ENCODE data around the gene RAD1. TPM values are rescaled to one million over a fixed set of nuclear protein-coding genes. Genes with fewer than 3 reads are reported as not detected.
A peak's percentile ranks its signal among the peaks of the same experiment; 100 is the strongest.

The RAD1 gene
- total RNA-seq, 1 experiment from 2014 or later = 24.8 TPM

GRCh38 chr5:34926318-34926888 is 11.1 kb upstream of the RAD1 start (continued):
- no peak for TF ChIP-seq FOSL1 (IDR thresholded peaks at IDR 0.05; ENCODE audit: low read depth)
- TF ChIP-seq EZH2 (IDR thresholded peaks at IDR 0.05) = no peak
- no peak for TF ChIP-seq CBX3 (IDR thresholded peaks at IDR 0.05; ENCODE audit: low read depth)

GRCh38 chr5:34924462-34924765 is 9.1 kb upstream of the RAD1 start:
- BruUV-seq (replicated peaks) = no TSS peak
- H2AFZ ChIP-seq (ENCODE audit: low read depth, low read length, poor library complexity, severe bottlenecking) = no peak overlapping the region
- ChIA-PET CTCF (no interaction called here), POLR2A (interaction anchor here (1.2 to 1.5 kb wide), 2 partner anchors 9 to 10 kb away, joined by 5 to 6 read pairs; partner anchors contain the start of genes BRIX1 and RAD1), RAD21 (ENCODE audit: low non-redundant PET in 1 of 2, low total read pairs in 2 of 2, uncharacterized antibody in 2 of 2, unreplicated experiment in 2 of 2) (no interaction called here)
- ATAC-seq (no peak), DNase-seq (ENCODE audit: low read depth, low spot score) (no peak)
- no peaks in the 10 kb centered on the region for H3K9me3 ChIP-seq (ENCODE audit: control insufficient read depth in 1 of 2, insufficient read depth in 1 of 2, low read depth in 1 of 2, low read length in 2 of 2)
- H3K79me2 ChIP-seq (ENCODE audit: insufficient read depth, low read length) = peaks cover 72% of the 10 kb centered on the region
- peak overlapping the region in 1 of 2 experiments; percentile 30; a peak in 1 of 4 replicates for H3K4me3 ChIP-seq (replicated peaks in 1 of 2; ENCODE audit: low read depth in 1 of 2, low read length in 2 of 2)
- H3K27me3 ChIP-seq (ENCODE audit: insufficient read depth, low read length) = no peaks in the 10 kb centered on the region
- peaks cover 32% of the 10 kb centered on the region; the same call in 1 of the 2 replicates for H4K20me1 ChIP-seq (ENCODE audit: insufficient read depth)
- peaks cover 44 to 55% of the 10 kb centered on the region in 2 experiments for H3K36me3 ChIP-seq (ENCODE audit: control insufficient read depth in 1 of 2, insufficient read depth in 2 of 2, low read length in 2 of 2)
- peak overlapping the region; percentile 12; the same call in 1 of the 2 replicates for H3K9ac ChIP-seq (ENCODE audit: low read length)
- H3K4me2 ChIP-seq (ENCODE audit: low read length) = peak overlapping the region; percentile 64
- H3K4me1 ChIP-seq (ENCODE audit: control insufficient read depth in 1 of 2, insufficient read depth in 2 of 2, low read length in 2 of 2) = peaks cover 31 to 51% of the 10 kb centered on the region in 2 experiments
- peak overlapping the region; percentile 81; the same call in 1 of the 2 replicates for H3K27ac ChIP-seq (ENCODE audit: low read depth, low read length)
- intact Hi-C loops (cut with micrococcal nuclease) = loop anchor here (10.0 kb wide), 1 partner anchor 1480 kb away; the partner anchor contains the start of gene TARS1
- H3K9me2 ChIP-seq (ENCODE audit: insufficient read depth) = no peaks in the 10 kb centered on the region
- no peak for TF ChIP-seq JUND (IDR thresholded peaks at IDR 0.05)
- TF ChIP-seq YY1 (IDR thresholded peaks at IDR 0.05; ENCODE audit: extremely low read depth, insufficient replicate concordance, low read depth, low read length) = no peak
- no peak for TF ChIP-seq CBX3 (IDR thresholded peaks at IDR 0.05; ENCODE audit: low read depth)
- TF ChIP-seq EZH2 (IDR thresholded peaks at IDR 0.05) = no peak
- no peak for TF ChIP-seq ATF3 (IDR thresholded peaks at IDR 0.05)
- TF ChIP-seq CEBPB (IDR thresholded peaks at IDR 0.05; ENCODE audit: low read depth) = no peak
- no peak for TF ChIP-seq EGR1 (IDR thresholded peaks at IDR 0.05; ENCODE audit: low read depth)
- TF ChIP-seq MAX (IDR thresholded peaks at IDR 0.05) = no peak
- no peak for TF ChIP-seq SRF (IDR thresholded peaks at IDR 0.05; ENCODE audit: low read depth)
- no peak for TF ChIP-seq ELF1 (IDR thresholded peaks at IDR 0.05; ENCODE audit: borderline replicate concordance, low read depth)
- no peak for TF ChIP-seq RAD21 (IDR thresholded peaks at IDR 0.05; ENCODE audit: low read depth)
- TF ChIP-seq POLR2AphosphoS5 (IDR thresholded peaks at IDR 0.05; ENCODE audit: low read depth, low read length) = no peak
- no peak for TF ChIP-seq ZNF274 (IDR thresholded peaks at IDR 0.05; ENCODE audit: low read depth, low read length)
- no peak for TF ChIP-seq TCF7L2 (IDR thresholded peaks at IDR 0.05; ENCODE audit: borderline replicate concordance, extremely low read depth, insufficient read depth, insufficient read length)
- no peak for TF ChIP-seq POLR2A (IDR thresholded peaks at IDR 0.05; ENCODE audit: borderline replicate concordance, extremely low read depth, insufficient read depth, insufficient read length)
- no peak for TF ChIP-seq REST (IDR thresholded peaks at IDR 0.05; ENCODE audit: low read depth)
- no peak for TF ChIP-seq ZBTB33 (IDR thresholded peaks at IDR 0.05; ENCODE audit: extremely low read depth, insufficient replicate concordance, low read length)

Measured in HCT116 (cell line).